Measurements from ENCODE around the gene KCNJ6. TPM values are rescaled to one million over a fixed set of nuclear protein-coding genes. Genes with fewer than 3 reads are reported as not detected.

Gene KCNJ6
- total RNA-seq, 1 donor from 2014 or later, result not detected

GRCh38 chr21:37896788-37897187 lies 19.5 kb downstream of the KCNJ6 start:
- intact Hi-C loops (cut with DNase I), result no loop called here
- no peaks in the 10 kb centered on the region for H3K27me3 ChIP-seq
- H3K4me1 ChIP-seq, result no peaks in the 10 kb centered on the region
- no peak overlapping the region for H3K4me3 ChIP-seq
- H3K36me3 ChIP-seq, result no peaks in the 10 kb centered on the region
- DNase-seq (ENCODE audit: extremely low spot score in 2 of 2), result peak in 1 of 2 donors; percentile 81
- TF ChIP-seq POLR2AphosphoS5 (IDR thresholded peaks at IDR 0.05; ENCODE audit: insufficient read depth in 1 of 2, low read depth in 1 of 2) (no peak), CTCF (IDR thresholded peaks at IDR 0.05) (no peak), POLR2A (IDR thresholded peaks at IDR 0.05) (no peak)
- H3K27ac ChIP-seq, result no peak overlapping the region
- no peaks in the 10 kb centered on the region for H3K9me3 ChIP-seq

GRCh38 chr21:37891972-37892371 lies 24.3 kb downstream of the KCNJ6 start:
- Histone ChIP-seq H3K36me3 (no peaks in the 10 kb centered on the region), H3K27ac (no peak overlapping the region), H3K4me3 (no peak overlapping the region), H3K27me3 (no peaks in the 10 kb centered on the region), H3K4me1 (no peaks in the 10 kb centered on the region), H3K9me3 (no peaks in the 10 kb centered on the region)
- no peak for DNase-seq (ENCODE audit: extremely low spot score in 2 of 2)
- no peak for TF ChIP-seq POLR2A (IDR thresholded peaks at IDR 0.05)
- TF ChIP-seq CTCF (IDR thresholded peaks at IDR 0.05), result no peak
- no peak for TF ChIP-seq POLR2AphosphoS5 (IDR thresholded peaks at IDR 0.05; ENCODE audit: insufficient read depth in 1 of 2, low read depth in 1 of 2)
- intact Hi-C loops (cut with DNase I), result no loop called here

GRCh38 chr21:37888659-37889058 lies 27.6 kb downstream of the KCNJ6 start:
- intact Hi-C loops (cut with DNase I), result no loop called here
- no peak for TF ChIP-seq POLR2AphosphoS5 (IDR thresholded peaks at IDR 0.05; ENCODE audit: insufficient read depth in 1 of 2, low read depth in 1 of 2)
- no peak for TF ChIP-seq POLR2A (IDR thresholded peaks at IDR 0.05)
- TF ChIP-seq CTCF (IDR thresholded peaks at IDR 0.05), result no peak
- Histone ChIP-seq H3K27ac (no peak overlapping the region), H3K36me3 (no peaks in the 10 kb centered on the region), H3K4me3 (no peak overlapping the region), H3K9me3 (no peaks in the 10 kb centered on the region), H3K27me3 (no peaks in the 10 kb centered on the region), H3K4me1 (no peaks in the 10 kb centered on the region)
- no peak for DNase-seq (ENCODE audit: extremely low spot score in 2 of 2)

GRCh38 chr21:37886726-37887299 lies 29.4 kb downstream of the KCNJ6 start:
- Histone ChIP-seq H3K4me3 (no peak overlapping the region), H3K4me1 (no peaks in the 10 kb centered on the region), H3K27me3 (no peaks in the 10 kb centered on the region), H3K27ac (no peak overlapping the region), H3K36me3 (no peaks in the 10 kb centered on the region), H3K9me3 (no peaks in the 10 kb centered on the region)
- intact Hi-C loops (cut with DNase I), result no loop called here
- TF ChIP-seq POLR2AphosphoS5 (IDR thresholded peaks at IDR 0.05; ENCODE audit: insufficient read depth in 1 of 2, low read depth in 1 of 2) (no peak), POLR2A (IDR thresholded peaks at IDR 0.05) (no peak), CTCF (IDR thresholded peaks at IDR 0.05) (no peak)
- DNase-seq (ENCODE audit: extremely low spot score in 2 of 2), result no peak

- Histone ChIP-seq H3K36me3 (no peaks in the 10 kb centered on the region), H3K4me1 (no peaks in the 10 kb centered on the region), H3K9me3 (no peaks in the 10 kb centered on the region), H3K4me3 (no peak overlapping the region), H3K27ac (no peak overlapping the region), H3K27me3 (no peaks in the 10 kb centered on the region)
- intact Hi-C loops (cut with DNase I), result no loop called here
- TF ChIP-seq POLR2A (IDR thresholded peaks at IDR 0.05) (no peak), CTCF (IDR thresholded peaks at IDR 0.05) (no peak), POLR2AphosphoS5 (IDR thresholded peaks at IDR 0.05; ENCODE audit: insufficient read depth in 1 of 2, low read depth in 1 of 2) (no peak)
- no peak for DNase-seq (ENCODE audit: extremely low spot score in 2 of 2)
These were observed 30.1 kb downstream of the KCNJ6 start for GRCh38 chr21:37886120-37886519.
